HG03354 (cell line): ENCODE measurements around the gene GNG7.
"Not testable (repeated sequence)": the region's sequence is repeated elsewhere in the genome, so short reads cannot be mapped to it uniquely, and the experiment has no call there.

Experiments
- ATAC-seq: cut with Tn5 transposase; IDR thresholded peaks from one replicate; pipeline ENCODE4 v1.9.1; 2021; ENCODE audit warnings: mild to moderate bottlenecking; ENCODE audit not compliant: unreplicated experiment, poor library complexity, severe bottlenecking

Gene GNG7

GRCh38 chr19:2629491-2630351 lies 72.8 kb downstream of the GNG7 start:
- ATAC-seq: no peak

GRCh38 chr19:2628597-2628996 lies 73.9 kb downstream of the GNG7 start:
- ATAC-seq: no peak

- no peak for ATAC-seq
These were observed 74.6 kb downstream of the GNG7 start for GRCh38 chr19:2627855-2628254.

GRCh38 chr19:2627319-2627829 lies 75.1 kb downstream of the GNG7 start:
- ATAC-seq: peak; percentile 50

DNA sequence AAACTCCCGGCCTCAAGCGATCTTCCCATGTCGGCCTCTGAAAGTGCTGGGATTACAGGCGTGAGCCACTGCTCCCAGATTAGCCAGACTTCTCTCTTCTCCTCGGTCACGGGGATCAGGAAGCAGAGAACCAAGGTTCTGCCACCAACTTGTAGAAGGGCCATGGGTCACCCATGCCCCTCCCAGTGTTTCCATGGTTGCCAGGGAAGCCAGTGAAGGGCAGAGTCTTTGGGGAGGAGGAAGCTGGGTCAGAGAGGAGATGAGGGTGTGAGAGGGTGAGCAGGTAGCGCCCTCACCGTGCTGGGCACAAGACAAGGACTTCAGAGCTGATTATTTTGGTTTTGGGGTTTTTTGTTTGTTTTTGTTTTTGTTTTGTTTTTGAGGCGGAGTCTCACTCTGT lies 77.1 kb downstream of the GNG7 start:
- ATAC-seq: no peak

- no peak for ATAC-seq
These were observed 77.9 kb downstream of the GNG7 start for GRCh38 chr19:2624537-2625091.

GRCh38 chr19:2623798-2624197 lies 78.7 kb downstream of the GNG7 start:
- ATAC-seq: no peak

DNA sequence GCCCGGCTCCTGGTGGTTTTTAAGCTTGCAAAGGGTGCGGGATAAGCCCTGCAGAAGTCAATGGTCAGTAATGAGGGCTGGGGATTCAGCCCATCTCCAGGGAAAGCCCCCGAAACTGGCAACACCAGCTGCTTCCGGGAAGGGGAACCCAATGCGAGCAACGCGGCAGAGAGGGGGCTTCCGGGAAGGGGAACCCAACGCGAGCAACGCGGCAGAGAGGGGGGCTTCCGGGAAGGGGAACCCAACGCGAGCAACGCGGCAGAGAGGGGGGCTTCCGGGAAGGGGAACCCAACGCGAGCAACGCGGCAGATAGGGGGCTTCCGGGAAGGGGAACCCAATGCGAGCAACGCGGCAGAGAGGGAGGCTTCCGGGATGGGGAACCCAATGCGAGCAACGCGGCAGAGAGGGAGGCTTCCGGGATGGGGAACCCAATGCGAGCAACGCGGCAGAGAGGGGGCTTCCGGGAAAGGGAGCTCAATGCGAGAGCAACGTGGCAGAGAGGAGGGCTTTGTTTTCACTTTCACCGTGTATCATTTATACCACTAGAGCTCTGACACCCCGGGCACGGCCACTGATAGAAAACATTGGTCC lies 80.0 kb downstream of the GNG7 start:
- ATAC-seq: not testable (repeated sequence)

- no peak for ATAC-seq
These were observed 83.4 kb downstream of the GNG7 start for GRCh38 chr19:2619076-2619475.

GRCh38 chr19:2618611-2619010 lies 83.9 kb downstream of the GNG7 start:
- no peak for ATAC-seq

DNA sequence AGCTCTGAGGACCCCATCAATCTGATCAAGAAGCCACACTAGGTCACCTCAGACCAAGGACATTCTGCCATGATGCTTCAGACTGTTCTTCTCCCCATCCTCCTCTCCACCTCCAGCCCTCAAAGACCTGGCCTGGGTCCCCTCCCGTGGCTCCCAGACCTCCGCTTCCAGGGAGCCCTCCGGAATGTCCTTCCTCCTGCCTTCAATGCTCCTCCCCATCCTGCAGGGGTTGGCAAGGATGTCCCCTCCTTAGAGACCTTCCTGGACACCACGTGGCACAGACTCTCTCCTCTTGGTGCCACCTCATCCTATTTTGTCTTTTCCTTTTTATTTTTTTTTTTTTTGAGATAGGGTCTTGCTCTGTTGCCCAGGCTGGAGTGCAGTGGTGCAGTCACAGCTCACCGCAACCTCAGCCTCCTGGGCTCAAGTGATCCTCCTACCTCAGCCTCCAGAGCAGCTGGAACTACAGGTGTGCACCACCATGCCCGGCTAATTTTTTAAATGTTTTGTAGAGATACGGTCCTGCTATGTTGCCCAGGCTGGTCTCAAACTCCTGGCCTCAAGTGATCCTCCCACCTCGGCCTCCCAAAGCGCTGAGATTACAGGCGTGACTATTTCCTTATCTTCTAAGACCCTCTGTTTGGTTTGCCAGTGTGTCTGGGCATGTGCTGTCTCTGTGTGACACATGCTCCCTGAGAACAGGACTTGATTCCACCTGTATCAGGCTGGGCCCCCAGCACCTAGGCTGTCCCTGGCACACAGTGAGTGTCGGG lies 84.9 kb downstream of the GNG7 start:
- ATAC-seq: no peak

DNA sequence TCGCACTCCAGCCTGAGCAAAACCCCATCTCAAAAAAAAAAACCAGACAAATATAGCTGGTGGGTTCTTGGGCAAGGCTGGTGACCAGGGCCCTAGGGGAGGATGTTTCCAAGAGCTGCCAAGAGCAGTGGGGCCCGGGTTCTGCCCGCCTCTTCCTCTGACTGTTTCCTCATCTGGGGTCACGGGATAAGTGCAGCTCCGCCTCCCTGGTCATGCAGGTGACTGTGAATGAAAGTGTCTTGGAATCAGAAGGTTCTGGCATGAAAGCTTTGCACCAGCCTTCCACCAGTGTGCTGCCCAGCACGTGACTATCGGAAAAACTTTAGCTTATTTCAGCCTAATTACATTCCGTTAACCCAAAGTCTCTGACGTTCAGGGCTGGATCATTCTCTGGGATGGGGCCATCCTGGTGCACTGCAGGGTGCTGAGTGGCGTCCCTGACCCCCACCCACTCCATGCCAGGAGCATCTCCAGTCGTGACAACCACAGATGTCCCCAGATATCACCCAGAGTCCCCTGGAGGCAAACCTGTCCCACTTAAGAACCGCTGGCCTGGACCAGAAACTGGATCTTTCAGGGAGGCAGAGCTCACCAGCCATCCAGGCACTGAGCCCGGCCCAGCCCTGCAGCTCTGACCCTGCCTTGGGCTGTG lies 85.6 kb downstream of the GNG7 start:
- no peak for ATAC-seq

GRCh38 chr19:2615782-2616181 lies 86.7 kb downstream of the GNG7 start:
- ATAC-seq: no peak

GRCh38 chr19:2613507-2614295 lies 88.8 kb downstream of the GNG7 start:
- ATAC-seq: no peak

DNA sequence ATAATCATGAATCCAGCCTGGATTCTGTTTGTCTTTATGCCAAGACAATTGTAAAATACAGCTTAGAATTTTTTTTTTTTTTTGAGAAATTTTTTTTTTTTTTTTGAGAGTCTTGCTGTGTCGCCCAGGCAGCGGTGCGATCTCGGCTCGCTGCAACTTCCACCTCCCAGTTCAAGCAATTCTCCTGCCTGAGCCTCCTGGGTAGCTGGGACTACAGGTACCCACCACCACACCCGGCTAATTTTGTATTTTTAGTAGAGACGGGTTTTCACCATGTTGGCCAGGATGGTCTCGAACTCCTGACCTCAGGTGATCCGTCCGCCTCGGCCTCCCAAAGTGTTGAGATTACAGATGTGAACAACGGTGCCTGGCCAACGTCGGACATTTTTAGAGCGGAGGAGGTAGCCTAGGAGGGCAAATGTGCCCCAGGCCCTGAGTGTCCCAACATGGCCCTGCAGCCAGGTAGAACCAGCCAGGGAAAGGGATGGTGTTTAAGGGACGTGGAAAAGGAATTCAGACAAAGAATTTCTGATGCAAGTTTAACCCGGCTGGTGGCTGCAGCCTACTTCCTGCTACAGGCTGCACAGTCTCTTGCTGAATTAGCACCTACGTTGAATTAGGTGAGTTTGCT lies 89.8 kb downstream of the GNG7 start:
- ATAC-seq: no peak

GRCh38 chr19:2611483-2612464 lies 90.7 kb downstream of the GNG7 start:
- no peak for ATAC-seq
